Superior temporal gyrus (tissue), 1 donor: ENCODE data around the gene TMEM97.

Experiments
- DNase-seq: peaks from one replicate; pipeline ENCODE4 v3.0.0-alpha.2; 2016; ENCODE audit errors: extremely low spot score

The TMEM97 gene

GRCh38 chr17:28317099-28317965 is 1.7 kb upstream of the TMEM97 start:
- no peak for DNase-seq

GRCh38 chr17:28317966-28318758 is 838 bp upstream of the TMEM97 start:
- DNase-seq = no peak

GRCh38 chr17:28319598-28319935 is 567 bp downstream of the TMEM97 start:
- no peak for DNase-seq

GRCh38 chr17:28320215-28321061 is 1.4 kb downstream of the TMEM97 start:
- no peak for DNase-seq

- DNase-seq = no peak
Measured at GRCh38 chr17:28324267-28324745, 5.3 kb downstream of the TMEM97 start.

GRCh38 chr17:28324781-28325180 is 5.8 kb downstream of the TMEM97 start:
- no peak for DNase-seq

- DNase-seq = no peak
Measured at GRCh38 chr17:28325211-28325610, 6.2 kb downstream of the TMEM97 start.

GRCh38 chr17:28326114-28326513 is 7.1 kb downstream of the TMEM97 start:
- DNase-seq = no peak

GRCh38 chr17:28327031-28327607 is 8.1 kb downstream of the TMEM97 start:
- no peak for DNase-seq

- no peak for DNase-seq
Measured at GRCh38 chr17:28327709-28328108, 8.7 kb downstream of the TMEM97 start.

- DNase-seq = no peak
Measured at GRCh38 chr17:28328325-28328724, 9.3 kb downstream of the TMEM97 start.

GRCh38 chr17:28330671-28331070 is 11.7 kb downstream of the TMEM97 start:
- DNase-seq = no peak

GRCh38 chr17:28331891-28332420 is 13.0 kb downstream of the TMEM97 start:
- no peak for DNase-seq

- no peak for DNase-seq
Measured at GRCh38 chr17:28333083-28333746, 14.2 kb downstream of the TMEM97 start.

GRCh38 chr17:28334171-28334570 is 15.2 kb downstream of the TMEM97 start:
- no peak for DNase-seq

GRCh38 chr17:28334666-28335200 is 15.7 kb downstream of the TMEM97 start:
- DNase-seq = no peak

GRCh38 chr17:28335201-28335958 is 16.4 kb downstream of the TMEM97 start, which contains the start of the genes IFT20 and TNFAIP1:
TSS of gene IFT20 (minus strand) at chr17:28335472. CDS start at chr17:28331985, 3,487 bp downstream.
TSS of gene TNFAIP1 (plus strand) at chr17:28335761. CDS start at chr17:28339522, 3,761 bp downstream.
- DNase-seq = peak; percentile 100

- peak; percentile 27 for DNase-seq
Measured at GRCh38 chr17:28335959-28336871, 17.2 kb downstream of the TMEM97 start.
